GM19328 (cell line): ENCODE results near the gene TBX3.

Experiments used
- ATAC-seq: cut with Tn5 transposase; IDR thresholded peaks from one replicate; pipeline ENCODE4 v1.9.1; 2021; ENCODE audit warnings: mild to moderate bottlenecking, moderate library complexity; ENCODE audit not compliant: unreplicated experiment

Gene TBX3

GRCh38 chr12:114636723-114637480 lies 47.1 kb downstream of the TBX3 start:
- ATAC-seq = no peak

- no peak for ATAC-seq
Measured at GRCh38 chr12:114631242-114631641, 52.7 kb downstream of the TBX3 start.

GRCh38 chr12:114628199-114628598 lies 55.8 kb downstream of the TBX3 start:
- ATAC-seq = no peak

- no peak for ATAC-seq
Measured at GRCh38 chr12:114627393-114627792, 56.6 kb downstream of the TBX3 start.

- ATAC-seq = no peak
Measured at GRCh38 chr12:114625294-114625851, 58.6 kb downstream of the TBX3 start.

- no peak for ATAC-seq
Measured at GRCh38 chr12:114623737-114624136, 60.2 kb downstream of the TBX3 start.
